Body of pancreas (tissue), 4 donors: ENCODE results near the gene GNAI1. TPM values are rescaled to one million over a fixed set of nuclear protein-coding genes. Genes with fewer than 3 reads are reported as not detected.

Source experiments
- ATAC-seq: fragments of 150-250 bp; one replicate; pipeline ENCODE4 v1.9.1; 2016
- DNase-seq, 4 donors: peaks; one replicate each; pipeline ENCODE4 v3.0.0-alpha.2; 2019
- H3K27ac ChIP-seq, 4 donors: fragments of 200-600 bp; sonication (generic); 1 replicate in 3 of 4; 2 replicates in 1 of 4; pipeline versions ENCODE4 v1.5.1 to v1.6.1; 2016 to 2019; ENCODE audit warnings: mild to moderate bottlenecking in 1 of 4, mixed read lengths in 1 of 4, moderate library complexity in 1 of 4
- H3K27me3 ChIP-seq, 2 donors: fragments of 200-600 bp; sonication (generic); one replicate each; pipeline ENCODE4 v1.6.0; 2016; ENCODE audit warnings: mild to moderate bottlenecking in 1 of 2
- H3K36me3 ChIP-seq, 2 donors: fragments of 200-600 bp; sonication (generic); replicated peaks in 1 of 2; 2 replicates each; pipeline ENCODE4 v1.5.1; 2016; ENCODE audit warnings: low read depth in 2 of 2; ENCODE audit not compliant: insufficient read depth in 1 of 2
- H3K4me1 ChIP-seq: fragments of 200-600 bp; sonication (generic); one replicate; pipeline ENCODE4 v1.6.0; 2016
- H3K4me3 ChIP-seq, 2 donors: fragments of 200-600 bp; sonication (generic); 1 replicate in 1 of 2; 2 replicates in 1 of 2; pipeline ENCODE4 v1.5.1; 2016 to 2019
- H3K9me3 ChIP-seq, 3 donors: fragments of 200-600 bp; sonication (generic); 1 replicate in 2 of 3; 2 replicates in 1 of 3; pipeline ENCODE4 v1.5.1; 2016
- POLR2A ChIP-seq, 3 donors: fragments of 450-650 bp; IDR thresholded peaks; one replicate each; pipeline ENCODE4 v1.6.1; 2016; ENCODE audit warnings: antibody characterized with exemption in 3 of 3, mild to moderate bottlenecking in 2 of 3
- WGBS, 2 donors: methylation state at CpG; one replicate each; pipeline ENCODE4 v1.1.5; 2017; 5-methylcytosine and 5-hydroxymethylcytosine counted together
- intact Hi-C: fragments of 100-400 bp; cut with DNase I; formaldehyde crosslinking; loops from one replicate; pipeline ENCODE4 v1.15.1; 2023
- total RNA-seq, 2 donors: library from RNA; depleted of rRNA; stranded (reverse); fragments of >200 nt; gene quantifications; one replicate each; pipeline ENCODE4 v1.1.0, GENCODE V29; 2016
- TF ChIP-seq, protein P1 (sequence below), 7 experiments: fragments of 450-650 bp in 4 of 7; fragments of 200-600 bp in 3 of 7; sonication (generic) in 3 of 7; IDR thresholded peaks; one replicate each; pipeline ENCODE4 v1.5.1; 2016 to 2019; ENCODE audit warnings: antibody characterized with exemption in 7 of 7

The GNAI1 gene
- total RNA-seq, 2 donors from 2014 or later = 9.1 to 16.5 TPM

DNA sequence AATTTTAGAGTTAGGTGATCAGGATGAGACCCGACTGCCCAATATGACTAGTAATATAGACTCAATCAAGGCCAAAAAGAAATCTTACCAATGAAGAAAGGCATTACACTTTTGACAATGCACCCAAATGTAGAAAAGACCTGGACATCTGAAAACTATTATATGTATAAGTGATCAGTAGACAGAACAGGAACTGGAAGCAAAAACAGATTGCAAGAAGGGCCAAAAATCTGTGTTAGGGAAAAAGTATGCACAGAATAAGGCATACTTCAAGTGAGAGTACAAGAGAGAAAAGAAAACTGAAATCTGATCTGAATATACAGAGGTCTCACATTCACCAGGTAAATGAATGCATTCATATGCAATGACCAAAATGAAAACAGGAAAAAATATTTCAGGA, 107.0 kb downstream of the GNAI1 start:
- H3K9me3 ChIP-seq = no peaks in the 10 kb centered on the region
- H3K4me3 ChIP-seq = no peak overlapping the region
- 84 to 90% methylated on average over 1 of the region's 1 CpG for WGBS, 2 donors
- DNase-seq = no peak
- H3K27ac ChIP-seq = no peak overlapping the region
- intact Hi-C loops = no loop called here
- no peaks in the 10 kb centered on the region for H3K4me1 ChIP-seq
- H3K27me3 ChIP-seq = no peaks in the 10 kb centered on the region
- ATAC-seq = no peak
- TF ChIP-seq POLR2A (IDR thresholded peaks at IDR 0.05) = no peak
- TF ChIP-seq, protein P1, sequence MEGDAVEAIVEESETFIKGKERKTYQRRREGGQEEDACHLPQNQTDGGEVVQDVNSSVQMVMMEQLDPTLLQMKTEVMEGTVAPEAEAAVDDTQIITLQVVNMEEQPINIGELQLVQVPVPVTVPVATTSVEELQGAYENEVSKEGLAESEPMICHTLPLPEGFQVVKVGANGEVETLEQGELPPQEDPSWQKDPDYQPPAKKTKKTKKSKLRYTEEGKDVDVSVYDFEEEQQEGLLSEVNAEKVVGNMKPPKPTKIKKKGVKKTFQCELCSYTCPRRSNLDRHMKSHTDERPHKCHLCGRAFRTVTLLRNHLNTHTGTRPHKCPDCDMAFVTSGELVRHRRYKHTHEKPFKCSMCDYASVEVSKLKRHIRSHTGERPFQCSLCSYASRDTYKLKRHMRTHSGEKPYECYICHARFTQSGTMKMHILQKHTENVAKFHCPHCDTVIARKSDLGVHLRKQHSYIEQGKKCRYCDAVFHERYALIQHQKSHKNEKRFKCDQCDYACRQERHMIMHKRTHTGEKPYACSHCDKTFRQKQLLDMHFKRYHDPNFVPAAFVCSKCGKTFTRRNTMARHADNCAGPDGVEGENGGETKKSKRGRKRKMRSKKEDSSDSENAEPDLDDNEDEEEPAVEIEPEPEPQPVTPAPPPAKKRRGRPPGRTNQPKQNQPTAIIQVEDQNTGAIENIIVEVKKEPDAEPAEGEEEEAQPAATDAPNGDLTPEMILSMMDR (IDR thresholded peaks at IDR 0.05) = no peak
- no peaks in the 10 kb centered on the region for H3K36me3 ChIP-seq

DNA sequence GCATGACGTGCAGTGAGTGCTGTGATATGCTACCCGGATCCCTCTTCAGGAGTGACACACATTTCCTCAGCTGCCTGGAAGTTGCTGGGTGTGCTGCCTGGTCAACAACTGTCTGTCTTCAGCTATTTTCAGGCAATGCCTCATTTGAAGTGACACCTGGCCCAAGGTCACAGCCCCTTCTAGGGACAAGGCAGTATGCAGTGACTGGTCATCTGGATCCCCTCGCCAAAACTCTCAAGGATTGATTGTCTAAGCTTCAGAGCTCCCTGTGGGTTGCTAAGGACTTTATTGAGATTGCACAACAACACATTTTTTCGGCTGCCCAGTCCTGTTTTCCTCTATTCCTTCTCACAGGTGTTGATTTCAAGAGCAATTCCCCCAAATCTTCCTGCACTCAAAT, 108.8 kb downstream of the GNAI1 start:
- DNase-seq = peak in 1 of 4 donors; percentile 3

DNA sequence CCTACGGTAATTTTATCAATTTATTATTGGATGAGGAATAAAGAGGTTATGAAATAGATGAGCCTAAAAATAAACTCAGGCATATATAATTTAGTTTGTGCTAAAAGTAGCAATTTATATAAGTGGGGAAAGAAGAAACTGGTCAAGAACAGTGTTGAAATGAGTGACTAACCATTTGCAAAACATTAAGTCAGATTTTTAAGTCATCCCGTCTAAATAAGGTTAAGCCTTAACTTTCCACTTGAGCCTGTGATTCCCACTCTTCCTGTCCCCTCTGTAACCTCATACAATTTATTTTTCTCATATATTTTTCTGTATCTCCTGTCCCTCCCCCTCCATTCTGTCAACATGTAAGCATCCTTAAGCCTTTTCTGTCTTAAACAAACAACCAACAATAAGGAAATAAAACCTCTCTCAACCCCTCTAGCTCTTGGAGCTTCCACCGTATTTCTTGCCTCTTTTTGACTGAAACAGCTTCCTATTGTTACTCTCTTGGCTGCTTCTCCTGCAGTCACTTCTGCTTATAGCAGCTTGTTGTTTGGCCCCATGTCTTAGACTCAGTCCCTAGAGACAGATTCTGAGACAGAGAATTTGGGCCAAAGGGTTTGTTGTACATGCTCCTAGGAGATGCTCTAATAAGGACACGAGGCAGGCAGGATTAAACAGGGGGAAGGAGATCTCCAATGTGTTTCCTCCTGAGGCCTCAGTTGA, 109.7 kb downstream of the GNAI1 start:
- DNase-seq (no peak), ATAC-seq (no peak)
- no peak for TF ChIP-seq POLR2A (IDR thresholded peaks at IDR 0.05)
- TF ChIP-seq, protein P1 (IDR thresholded peaks at IDR 0.05) = no peak
- intact Hi-C loops = no loop called here
- no peaks in the 10 kb centered on the region for H3K9me3 ChIP-seq
- H3K27ac ChIP-seq = no peak overlapping the region
- H3K4me1 ChIP-seq = no peaks in the 10 kb centered on the region
- no peaks in the 10 kb centered on the region for H3K27me3 ChIP-seq
- WGBS, 2 donors = 62 to 76% methylated on average over 4 of the region's 4 CpGs
- no peak overlapping the region for H3K4me3 ChIP-seq
- no peaks in the 10 kb centered on the region for H3K36me3 ChIP-seq

More for the DNA sequence above, 108.8 kb downstream of the GNAI1 start:
- H3K36me3 ChIP-seq = no peaks in the 10 kb centered on the region
- H3K4me3 ChIP-seq = no peak overlapping the region
- no peaks in the 10 kb centered on the region for H3K4me1 ChIP-seq
- intact Hi-C loops = no loop called here
- H3K27ac ChIP-seq = no peak overlapping the region
- WGBS, 2 donors = 45 to 50% methylated on average over 4 of the region's 4 CpGs
- TF ChIP-seq, protein P1 (IDR thresholded peaks at IDR 0.05) = no peak
- TF ChIP-seq POLR2A (IDR thresholded peaks at IDR 0.05) = no peak
- H3K27me3 ChIP-seq = no peaks in the 10 kb centered on the region
- no peak for ATAC-seq
- no peaks in the 10 kb centered on the region for H3K9me3 ChIP-seq

DNA sequence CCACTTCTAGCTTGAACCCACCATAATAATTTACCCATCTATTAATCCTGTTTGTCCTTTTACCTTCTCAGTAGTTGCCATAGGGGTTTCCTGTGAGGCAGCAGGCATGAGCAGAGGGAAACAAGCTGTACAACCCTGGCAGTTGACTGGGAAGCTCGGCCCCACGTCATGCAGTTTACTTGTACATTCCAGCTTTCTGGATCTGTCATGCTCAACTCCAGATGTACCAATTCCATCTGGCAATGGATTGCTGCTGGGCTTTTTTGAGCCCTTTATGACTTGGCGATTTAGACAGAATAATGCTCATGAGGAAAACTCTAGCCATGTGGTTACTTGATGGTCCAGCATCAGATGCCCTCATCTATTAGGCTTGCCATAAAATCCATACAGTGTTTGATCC, 112.5 kb downstream of the GNAI1 start:
- Histone ChIP-seq H3K27me3 (no peaks in the 10 kb centered on the region), H3K27ac (no peak overlapping the region), H3K9me3 (no peaks in the 10 kb centered on the region), H3K4me3 (no peak overlapping the region), H3K36me3 (no peaks in the 10 kb centered on the region), H3K4me1 (no peaks in the 10 kb centered on the region)
- no peak for ATAC-seq
- TF ChIP-seq, protein P1 (IDR thresholded peaks at IDR 0.05) = no peak
- no peak for TF ChIP-seq POLR2A (IDR thresholded peaks at IDR 0.05)
- 63 to 81% methylated on average over 3 of the region's 3 CpGs for WGBS, 2 donors
- no peak for DNase-seq
- intact Hi-C loops = no loop called here

DNA sequence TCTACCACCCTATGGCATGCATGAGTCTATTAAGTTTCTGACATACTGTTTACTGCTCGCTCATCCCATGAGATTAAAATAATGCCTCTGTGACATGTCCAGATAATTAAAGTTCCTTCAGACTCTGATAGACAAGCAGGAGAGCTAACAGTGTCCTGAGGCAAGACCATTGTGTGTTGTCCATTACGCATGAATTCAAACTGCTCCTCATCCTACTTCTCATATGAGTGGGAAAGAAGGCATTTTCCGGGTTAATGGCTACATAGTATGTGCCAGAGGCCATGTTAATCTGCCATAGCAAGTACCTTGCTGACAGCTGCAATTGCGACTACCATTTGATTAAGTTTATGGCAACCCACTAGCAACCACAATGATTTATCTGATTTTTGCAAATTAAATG, 113.3 kb downstream of the GNAI1 start:
- H3K4me3 ChIP-seq = no peak overlapping the region
- H3K36me3 ChIP-seq = no peaks in the 10 kb centered on the region
- intact Hi-C loops = no loop called here
- no peak overlapping the region for H3K27ac ChIP-seq
- TF ChIP-seq, protein P1 (IDR thresholded peaks at IDR 0.05) = no peak
- TF ChIP-seq POLR2A (IDR thresholded peaks at IDR 0.05) = no peak
- no peaks in the 10 kb centered on the region for H3K4me1 ChIP-seq
- no peaks in the 10 kb centered on the region for H3K9me3 ChIP-seq
- WGBS, 2 donors = 77 to 89% methylated on average over 4 of the region's 4 CpGs
- H3K27me3 ChIP-seq = no peaks in the 10 kb centered on the region
- ATAC-seq (no peak), DNase-seq (no peak)
